Transverse colon (tissue), 4 donors: Measurements from ENCODE around the gene ZNF236.

ENCODE experiments used
- POLR2AphosphoS5 ChIP-seq, 3 donors: sonication (generic); formaldehyde crosslinking; IDR thresholded peaks; one replicate each; pipeline ENCODE4 v1.6.1; 2016; ENCODE audit warnings: antibody characterized with exemption in 3 of 3
- TF ChIP-seq, protein P1 (sequence below), 5 experiments: fragments of 200-600 bp in 3 of 5; fragments of 450-650 bp in 2 of 5; sonication (generic) in 3 of 5; IDR thresholded peaks; 1 replicate in 2 of 5; 2 replicates in 3 of 5; pipeline ENCODE4 v1.5.1; 2016 to 2017; ENCODE audit warnings: antibody characterized with exemption in 5 of 5, inconsistent platforms in 3 of 5, mild to moderate bottlenecking in 2 of 5, moderate library complexity in 1 of 5

DNA sequence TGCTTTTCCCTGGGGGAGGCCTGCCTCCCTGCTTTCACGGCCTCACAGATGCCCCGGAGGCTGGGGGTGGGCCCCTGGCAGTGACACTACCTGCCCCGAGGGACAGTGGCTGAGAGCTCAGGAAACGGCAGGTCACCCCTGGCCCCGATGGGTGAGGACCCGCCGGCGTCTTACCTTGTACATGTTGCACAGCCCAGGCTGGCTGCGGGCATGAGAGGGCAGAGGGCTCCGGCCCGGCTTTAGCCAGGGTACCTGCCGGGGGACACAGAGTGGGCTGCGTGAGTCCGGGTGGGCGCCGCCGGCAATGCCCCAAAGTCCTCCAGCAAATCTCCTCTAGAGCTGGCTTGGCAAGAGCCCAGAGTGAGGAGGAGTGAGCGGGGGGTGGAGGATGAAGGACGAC lies 187.3 kb downstream of the ZNF236 start:
- no peak for TF ChIP-seq POLR2AphosphoS5 (IDR thresholded peaks at IDR 0.05)
- TF ChIP-seq, protein P1, sequence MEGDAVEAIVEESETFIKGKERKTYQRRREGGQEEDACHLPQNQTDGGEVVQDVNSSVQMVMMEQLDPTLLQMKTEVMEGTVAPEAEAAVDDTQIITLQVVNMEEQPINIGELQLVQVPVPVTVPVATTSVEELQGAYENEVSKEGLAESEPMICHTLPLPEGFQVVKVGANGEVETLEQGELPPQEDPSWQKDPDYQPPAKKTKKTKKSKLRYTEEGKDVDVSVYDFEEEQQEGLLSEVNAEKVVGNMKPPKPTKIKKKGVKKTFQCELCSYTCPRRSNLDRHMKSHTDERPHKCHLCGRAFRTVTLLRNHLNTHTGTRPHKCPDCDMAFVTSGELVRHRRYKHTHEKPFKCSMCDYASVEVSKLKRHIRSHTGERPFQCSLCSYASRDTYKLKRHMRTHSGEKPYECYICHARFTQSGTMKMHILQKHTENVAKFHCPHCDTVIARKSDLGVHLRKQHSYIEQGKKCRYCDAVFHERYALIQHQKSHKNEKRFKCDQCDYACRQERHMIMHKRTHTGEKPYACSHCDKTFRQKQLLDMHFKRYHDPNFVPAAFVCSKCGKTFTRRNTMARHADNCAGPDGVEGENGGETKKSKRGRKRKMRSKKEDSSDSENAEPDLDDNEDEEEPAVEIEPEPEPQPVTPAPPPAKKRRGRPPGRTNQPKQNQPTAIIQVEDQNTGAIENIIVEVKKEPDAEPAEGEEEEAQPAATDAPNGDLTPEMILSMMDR (IDR thresholded peaks at IDR 0.05): no peak
